Esophagus squamous epithelium (tissue), 5 donors: Measurements from ENCODE around the gene ERC2. TPM values are rescaled to one million over a fixed set of nuclear protein-coding genes. Genes with fewer than 3 reads are reported as not detected.

Experiments
- DNase-seq: peaks from one replicate; lab custom pipeline; 2025; lab: John Stamatoyannopoulos, UW
- H3K27ac ChIP-seq, 4 donors: fragments of 200-600 bp; sonication (generic); one replicate each; pipeline ENCODE4 v1.5.1; 2016 to 2019; ENCODE audit warnings: mild to moderate bottlenecking in 1 of 4
- H3K27me3 ChIP-seq, 4 donors: fragments of 200-600 bp; sonication (generic); 1 replicate in 3 of 4; 2 replicates in 1 of 4; pipeline versions ENCODE4 v1.5.1 to v1.6.0; 2017 to 2021; ENCODE audit warnings: antibody characterized with exemption in 1 of 4
- H3K36me3 ChIP-seq, 3 donors: fragments of 200-600 bp; sonication (generic); one replicate each; pipeline ENCODE4 v1.5.1; 2016 to 2019
- H3K4me1 ChIP-seq, 3 donors: fragments of 200-600 bp; sonication (generic); one replicate each; pipeline ENCODE4 v1.5.1; 2017 to 2019
- H3K4me3 ChIP-seq, 4 donors: fragments of 200-600 bp; sonication (generic); 1 replicate in 3 of 4; 2 replicates in 1 of 4; pipeline ENCODE4 v1.5.1; 2016 to 2019; ENCODE audit warnings: mild to moderate bottlenecking in 2 of 4, moderate library complexity in 1 of 4
- H3K9me3 ChIP-seq, 3 donors: fragments of 200-600 bp; sonication (generic); one replicate each; pipeline ENCODE4 v1.5.1; 2016 to 2019
- CTCF ChIP-seq, 6 experiments: fragments of 450-650 bp in 4 of 6; fragments of 200-600 bp in 2 of 6; sonication (generic) in 2 of 6; IDR thresholded peaks; one replicate each; pipeline ENCODE4 v1.5.1; 2016 to 2019; ENCODE audit warnings: antibody characterized with exemption in 6 of 6, mild to moderate bottlenecking in 4 of 6, moderate library complexity in 4 of 6
- POLR2A ChIP-seq, 4 donors: fragments of 450-650 bp; IDR thresholded peaks; one replicate each; pipeline ENCODE4 v1.6.1; 2017; ENCODE audit warnings: antibody characterized with exemption in 4 of 4, mild to moderate bottlenecking in 4 of 4, moderate library complexity in 3 of 4
- WGBS, 2 donors: methylation state at CpG; one replicate each; pipeline ENCODE4 v1.1.5; 2018; 5-methylcytosine and 5-hydroxymethylcytosine counted together
- intact Hi-C: fragments of 100-400 bp; cut with DNase I; formaldehyde crosslinking; loops from one replicate; pipeline ENCODE4 v1.15.0; 2022
- total RNA-seq, 4 donors: library from RNA; depleted of rRNA; stranded (reverse); fragments of >200 nt; gene quantifications; one replicate each; pipeline ENCODE4 v1.1.0, GENCODE V29; 2016
- donor health status: DM: yes; HTN: yes; CAD: no.

ERC2 gene
- total RNA-seq, 4 donors from 2014 or later = 0.12 to 1.9 (median 0.86) TPM

GRCh38 chr3:56124546-56124945, 343.7 kb downstream of the ERC2 start:
- 56 to 75% methylated on average over 1 of the region's 1 CpG for WGBS, 2 donors
- DNase-seq = no peak
- peaks cover 0 to 9% (median 0%) of the 10 kb centered on the region in 4 donors for H3K27me3 ChIP-seq
- intact Hi-C loops = no loop called here
- no peaks in the 10 kb centered on the region for H3K9me3 ChIP-seq
- TF ChIP-seq CTCF (IDR thresholded peaks at IDR 0.05) (no peak), POLR2A (IDR thresholded peaks at IDR 0.05) (no peak)
- H3K36me3 ChIP-seq = no peaks in the 10 kb centered on the region
- no peak overlapping the region for H3K4me3 ChIP-seq
- peaks cover 0 to 10% (median 0%) of the 10 kb centered on the region in 3 donors for H3K4me1 ChIP-seq
- no peak overlapping the region for H3K27ac ChIP-seq

- no peak for DNase-seq
- intact Hi-C loops = no loop called here
- Histone ChIP-seq H3K27ac (no peak overlapping the region), H3K27me3 (peaks cover 0 to 7% (median 0%) of the 10 kb centered on the region in 4 donors), H3K4me1 (peaks cover 0 to 19% (median 0%) of the 10 kb centered on the region in 3 donors), H3K4me3 (no peak overlapping the region), H3K9me3 (no peaks in the 10 kb centered on the region), H3K36me3 (no peaks in the 10 kb centered on the region)
- TF ChIP-seq POLR2A (IDR thresholded peaks at IDR 0.05) = no peak
- TF ChIP-seq CTCF (IDR thresholded peaks at IDR 0.05) = no peak
- WGBS, 2 donors = 64 to 74% methylated on average over 3 of the region's 3 CpGs
These were observed 344.8 kb downstream of the ERC2 start for GRCh38 chr3:56123487-56123886.

GRCh38 chr3:56122911-56123310, 345.4 kb downstream of the ERC2 start:
- TF ChIP-seq CTCF (IDR thresholded peaks at IDR 0.05) (no peak), POLR2A (IDR thresholded peaks at IDR 0.05) (no peak)
- intact Hi-C loops = no loop called here
- no peak overlapping the region for H3K4me3 ChIP-seq
- H3K27ac ChIP-seq = no peak overlapping the region
- WGBS, 2 donors = 80 to 84% methylated on average over 2 of the region's 2 CpGs
- no peaks in the 10 kb centered on the region for H3K9me3 ChIP-seq
- no peaks in the 10 kb centered on the region for H3K36me3 ChIP-seq
- peaks cover 0 to 4% (median 0%) of the 10 kb centered on the region in 4 donors for H3K27me3 ChIP-seq
- no peak for DNase-seq
- peaks cover 0 to 19% (median 0%) of the 10 kb centered on the region in 3 donors for H3K4me1 ChIP-seq

- H3K36me3 ChIP-seq = no peaks in the 10 kb centered on the region
- peaks cover 0 to 4% (median 0%) of the 10 kb centered on the region in 4 donors for H3K27me3 ChIP-seq
- no peak overlapping the region for H3K27ac ChIP-seq
- intact Hi-C loops = no loop called here
- TF ChIP-seq POLR2A (IDR thresholded peaks at IDR 0.05) = no peak
- no peak for TF ChIP-seq CTCF (IDR thresholded peaks at IDR 0.05)
- H3K9me3 ChIP-seq = no peaks in the 10 kb centered on the region
- DNase-seq = no peak
- 58 to 67% methylated on average over 2 of the region's 2 CpGs for WGBS, 2 donors
- H3K4me3 ChIP-seq = no peak overlapping the region
- peaks cover 0 to 19% (median 0%) of the 10 kb centered on the region in 3 donors for H3K4me1 ChIP-seq
These were observed 346.6 kb downstream of the ERC2 start for GRCh38 chr3:56121716-56122115.

GRCh38 chr3:56119575-56120349, 348.5 kb downstream of the ERC2 start:
- 30 to 35% methylated on average over 5 of the region's 5 CpGs for WGBS, 2 donors

More at GRCh38 chr3:56119575-56120349, 348.5 kb downstream of the ERC2 start:
- Histone ChIP-seq H3K9me3 (peaks cover 0 to 13% (median 9%) of the 10 kb centered on the region in 3 donors), H3K27ac (peak overlapping the region in 1 of 4 donors; percentile 25), H3K4me1 (peaks cover 0 to 19% (median 0%) of the 10 kb centered on the region in 3 donors), H3K4me3 (no peak overlapping the region), H3K36me3 (no peaks in the 10 kb centered on the region), H3K27me3 (peaks cover 0 to 4% (median 0%) of the 10 kb centered on the region in 4 donors)
- intact Hi-C loops = no loop called here
- DNase-seq = no peak
- TF ChIP-seq POLR2A (IDR thresholded peaks at IDR 0.05) (no peak), CTCF (IDR thresholded peaks at IDR 0.05) (no peak)
